ENCODE measurements around the gene TMBIM4. TPM values are rescaled to one million over a fixed set of nuclear protein-coding genes. Genes with fewer than 3 reads are reported as not detected.
A peak's percentile ranks its signal among the peaks of the same experiment; 100 is the strongest.
"Not testable (repeated sequence)": the region's sequence is repeated elsewhere in the genome, so short reads cannot be mapped to it uniquely, and the experiment has no call there.

TMBIM4 gene
- total RNA-seq, 1 experiment from 2014 or later = 151 TPM

DNA sequence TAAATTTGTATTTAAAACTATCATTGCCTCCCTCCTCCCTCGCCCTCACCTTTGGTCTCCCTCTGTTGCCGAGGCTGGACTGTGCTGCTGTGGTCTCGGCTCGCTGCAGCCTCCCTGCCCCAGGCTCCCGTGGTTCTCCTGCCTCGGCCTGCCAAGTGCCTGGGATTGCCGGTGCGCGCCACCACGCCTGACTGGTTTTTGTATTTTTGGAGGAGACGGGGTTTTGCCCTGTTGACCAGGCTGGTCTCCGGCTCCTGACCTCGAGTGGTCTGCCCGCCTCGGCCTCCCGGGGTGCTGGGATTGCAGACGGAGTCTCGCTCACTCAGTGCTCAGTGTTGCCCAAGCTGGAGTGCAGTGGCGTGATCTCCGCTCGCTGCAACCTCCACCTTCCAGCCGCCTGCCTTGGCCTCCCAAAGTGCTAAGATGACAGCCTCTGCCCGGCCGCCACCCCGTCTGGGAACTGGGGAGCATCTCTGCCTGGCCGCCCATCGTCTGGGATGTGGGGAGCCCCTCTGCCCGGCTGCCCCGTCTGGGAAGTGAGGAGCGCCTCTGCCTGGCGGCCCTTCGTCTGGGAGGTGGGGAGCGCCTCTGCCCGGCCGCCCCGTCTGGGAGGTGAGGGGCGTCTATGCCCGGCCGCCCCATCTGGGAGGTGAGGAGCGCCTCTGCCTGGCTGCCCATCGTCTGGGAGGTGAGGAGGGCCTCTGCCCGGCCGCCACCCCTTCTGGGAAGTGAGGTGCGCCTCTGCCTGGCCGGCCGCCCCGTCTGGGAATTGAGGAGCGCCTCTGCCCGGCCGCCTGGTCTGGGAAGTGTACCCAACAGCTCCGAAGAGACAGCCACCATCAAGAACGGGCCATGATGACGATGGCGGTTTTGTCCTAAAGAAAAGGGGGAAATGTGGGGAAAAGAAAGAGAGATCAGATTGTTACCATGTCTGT, 4.9 kb upstream of the TMBIM4 start:
- not testable (repeated sequence) for H3K4me2 ChIP-seq (ENCODE audit: low read depth, low read length, poor library complexity, severe bottlenecking); H3K9me3 ChIP-seq (ENCODE audit: low read length); DNase-seq; H3K36me3 ChIP-seq (ENCODE audit: insufficient read depth, low read length); H4K20me1 ChIP-seq (ENCODE audit: insufficient read depth, low read depth, low read length); H3K79me2 ChIP-seq (ENCODE audit: low read length); H2AFZ ChIP-seq (ENCODE audit: low read length); H3K9me2 ChIP-seq (replicated peaks; ENCODE audit: insufficient read depth, low read length); H3K9ac ChIP-seq (ENCODE audit: low read length); H3K4me3 ChIP-seq (ENCODE audit: low read length); H3K27me3 ChIP-seq (ENCODE audit: low read length); H3K27ac ChIP-seq (ENCODE audit: low read length); H3K4me1 ChIP-seq (ENCODE audit: low read length)

- 0 out of 2 replicates have a peak, but pooled peaks cover 3% of the 10 kb centered on the region for H3K9me3 ChIP-seq (ENCODE audit: low read length)
- H4K20me1 ChIP-seq (ENCODE audit: insufficient read depth, low read depth, low read length) = no peaks in the 10 kb centered on the region
- H3K4me1 ChIP-seq (ENCODE audit: low read length) = peaks cover 15% of the 10 kb centered on the region
- H3K9ac ChIP-seq (ENCODE audit: low read length) = no peak overlapping the region
- H3K4me3 ChIP-seq (ENCODE audit: low read length) = peak overlapping the region; percentile 79
- H3K27me3 ChIP-seq (ENCODE audit: low read length) = no peaks in the 10 kb centered on the region
- H3K27ac ChIP-seq (ENCODE audit: low read length) = no peak overlapping the region
- H3K79me2 ChIP-seq (ENCODE audit: low read length) = peaks cover 32% of the 10 kb centered on the region
- H3K4me2 ChIP-seq (ENCODE audit: low read depth, low read length, poor library complexity, severe bottlenecking) = peak overlapping the region; percentile 80
- no peaks in the 10 kb centered on the region for H3K9me2 ChIP-seq (replicated peaks; ENCODE audit: insufficient read depth, low read length)
- peaks cover 17% of the 10 kb centered on the region for H3K36me3 ChIP-seq (ENCODE audit: insufficient read depth, low read length)
- no peak overlapping the region for H2AFZ ChIP-seq (ENCODE audit: low read length)
- no peak for DNase-seq
Observed at GRCh38 chr12:66170606-66171005, 810 bp upstream of the TMBIM4 start.

GRCh38 chr12:66168410-66168809, 1.4 kb downstream of the TMBIM4 start:
- H3K4me2 ChIP-seq (ENCODE audit: low read depth, low read length, poor library complexity, severe bottlenecking) = peak overlapping the region; percentile 80
- H3K4me1 ChIP-seq (ENCODE audit: low read length) = peaks cover 15% of the 10 kb centered on the region
- 0 out of 2 replicates have a peak, but pooled peaks cover 3% of the 10 kb centered on the region for H3K9me3 ChIP-seq (ENCODE audit: low read length)
- H4K20me1 ChIP-seq (ENCODE audit: insufficient read depth, low read depth, low read length) = no peaks in the 10 kb centered on the region
- peaks cover 54% of the 10 kb centered on the region for H3K79me2 ChIP-seq (ENCODE audit: low read length)
- peaks cover 23% of the 10 kb centered on the region for H3K36me3 ChIP-seq (ENCODE audit: insufficient read depth, low read length)
- H3K4me3 ChIP-seq (ENCODE audit: low read length) = peak overlapping the region; percentile 79
- H3K9me2 ChIP-seq (replicated peaks; ENCODE audit: insufficient read depth, low read length) = no peaks in the 10 kb centered on the region
- H3K9ac ChIP-seq (ENCODE audit: low read length) = peak overlapping the region; percentile 89
- no peaks in the 10 kb centered on the region for H3K27me3 ChIP-seq (ENCODE audit: low read length)
- 0 out of 2 replicates have a peak overlapping the region, but pooled peaks have one; percentile 8 for H2AFZ ChIP-seq (ENCODE audit: low read length)
- peak overlapping the region; percentile 95 for H3K27ac ChIP-seq (ENCODE audit: low read length)
- peak; percentile 76 for DNase-seq

GRCh38 chr12:66166561-66166960, 3.2 kb downstream of the TMBIM4 start:
- H3K27ac ChIP-seq (ENCODE audit: low read length) = no peak overlapping the region
- H3K27me3 ChIP-seq (ENCODE audit: low read length) = no peaks in the 10 kb centered on the region
- no peaks in the 10 kb centered on the region for H3K9me2 ChIP-seq (replicated peaks; ENCODE audit: insufficient read depth, low read length)
- H3K36me3 ChIP-seq (ENCODE audit: insufficient read depth, low read length) = peaks cover 23% of the 10 kb centered on the region
- peaks cover 72% of the 10 kb centered on the region for H3K79me2 ChIP-seq (ENCODE audit: low read length)
- peaks cover 18% of the 10 kb centered on the region for H3K4me1 ChIP-seq (ENCODE audit: low read length)
- no peaks in the 10 kb centered on the region for H4K20me1 ChIP-seq (ENCODE audit: insufficient read depth, low read depth, low read length)
- H3K4me3 ChIP-seq (ENCODE audit: low read length) = no peak overlapping the region
- DNase-seq = no peak
- no peak overlapping the region for H3K9ac ChIP-seq (ENCODE audit: low read length)
- H2AFZ ChIP-seq (ENCODE audit: low read length) = no peak overlapping the region
- 0 out of 2 replicates have a peak, but pooled peaks cover 3% of the 10 kb centered on the region for H3K9me3 ChIP-seq (ENCODE audit: low read length)
- no peak overlapping the region for H3K4me2 ChIP-seq (ENCODE audit: low read depth, low read length, poor library complexity, severe bottlenecking)

GRCh38 chr12:66165141-66165540, 4.7 kb downstream of the TMBIM4 start:
- Histone ChIP-seq H3K79me2 (ENCODE audit: low read length) (peaks cover 81% of the 10 kb centered on the region), H3K9me3 (ENCODE audit: low read length) (0 out of 2 replicates have a peak, but pooled peaks cover 3% of the 10 kb centered on the region), H3K9me2 (replicated peaks; ENCODE audit: insufficient read depth, low read length) (no peaks in the 10 kb centered on the region), H3K36me3 (ENCODE audit: insufficient read depth, low read length) (peaks cover 25% of the 10 kb centered on the region), H2AFZ (ENCODE audit: low read length) (no peak overlapping the region), H3K27ac (ENCODE audit: low read length) (no peak overlapping the region), H3K9ac (ENCODE audit: low read length) (no peak overlapping the region), H4K20me1 (ENCODE audit: insufficient read depth, low read depth, low read length) (no peaks in the 10 kb centered on the region), H3K4me3 (ENCODE audit: low read length) (no peak overlapping the region), H3K27me3 (ENCODE audit: low read length) (no peaks in the 10 kb centered on the region), H3K4me2 (ENCODE audit: low read depth, low read length, poor library complexity, severe bottlenecking) (no peak overlapping the region), H3K4me1 (ENCODE audit: low read length) (peaks cover 15% of the 10 kb centered on the region)
- no peak for DNase-seq

DNA sequence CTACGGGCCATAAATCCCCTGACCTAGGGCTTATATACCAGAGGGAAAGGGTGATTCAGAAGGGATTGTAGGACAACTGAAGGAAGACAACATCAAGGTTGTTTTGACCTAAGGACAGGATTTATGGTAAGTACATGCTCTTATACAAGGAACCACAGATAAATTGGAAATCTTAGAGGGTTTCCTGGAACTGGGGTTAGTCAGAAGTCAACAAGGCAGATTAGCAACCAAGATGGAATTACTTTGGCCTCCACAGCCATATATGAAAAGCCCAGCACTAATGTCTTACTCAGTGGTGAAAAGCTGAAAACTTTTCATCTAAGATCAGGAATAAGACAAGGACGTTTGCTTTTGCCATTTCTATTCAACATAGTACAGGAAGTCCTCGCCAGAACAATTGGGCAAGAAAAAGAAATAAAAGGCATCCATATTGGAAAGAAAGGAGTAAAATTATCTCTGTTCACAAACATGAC, 5.4 kb downstream of the TMBIM4 start:
- no peaks in the 10 kb centered on the region for H3K27me3 ChIP-seq (ENCODE audit: low read length)
- no peak for DNase-seq
- H3K4me1 ChIP-seq (ENCODE audit: low read length) = peaks cover 15% of the 10 kb centered on the region
- no peaks in the 10 kb centered on the region for H3K9me2 ChIP-seq (replicated peaks; ENCODE audit: insufficient read depth, low read length)
- peaks cover 29% of the 10 kb centered on the region for H3K36me3 ChIP-seq (ENCODE audit: insufficient read depth, low read length)
- H3K9me3 ChIP-seq (ENCODE audit: low read length) = 0 out of 2 replicates have a peak, but pooled peaks cover 3% of the 10 kb centered on the region
- H3K9ac ChIP-seq (ENCODE audit: low read length) = no peak overlapping the region
- H3K27ac ChIP-seq (ENCODE audit: low read length) = no peak overlapping the region
- H3K4me2 ChIP-seq (ENCODE audit: low read depth, low read length, poor library complexity, severe bottlenecking) = no peak overlapping the region
- H3K79me2 ChIP-seq (ENCODE audit: low read length) = peaks cover 89% of the 10 kb centered on the region
- H4K20me1 ChIP-seq (ENCODE audit: insufficient read depth, low read depth, low read length) = no peaks in the 10 kb centered on the region
- H2AFZ ChIP-seq (ENCODE audit: low read length) = no peak overlapping the region
- no peak overlapping the region for H3K4me3 ChIP-seq (ENCODE audit: low read length)

GRCh38 chr12:66163289-66163688, 6.5 kb downstream of the TMBIM4 start:
- Histone ChIP-seq H3K36me3 (ENCODE audit: insufficient read depth, low read length) (peaks cover 29% of the 10 kb centered on the region), H3K9me2 (replicated peaks; ENCODE audit: insufficient read depth, low read length) (no peaks in the 10 kb centered on the region), H3K4me3 (ENCODE audit: low read length) (no peak overlapping the region), H3K79me2 (ENCODE audit: low read length) (peaks cover 93% of the 10 kb centered on the region), H4K20me1 (ENCODE audit: insufficient read depth, low read depth, low read length) (no peaks in the 10 kb centered on the region), H3K27ac (ENCODE audit: low read length) (no peak overlapping the region), H3K27me3 (ENCODE audit: low read length) (no peaks in the 10 kb centered on the region), H2AFZ (ENCODE audit: low read length) (no peak overlapping the region), H3K9ac (ENCODE audit: low read length) (no peak overlapping the region), H3K4me1 (ENCODE audit: low read length) (peaks cover 11% of the 10 kb centered on the region), H3K9me3 (ENCODE audit: low read length) (0 out of 2 replicates have a peak, but pooled peaks cover 3% of the 10 kb centered on the region), H3K4me2 (ENCODE audit: low read depth, low read length, poor library complexity, severe bottlenecking) (no peak overlapping the region)
- no peak for DNase-seq

DNA sequence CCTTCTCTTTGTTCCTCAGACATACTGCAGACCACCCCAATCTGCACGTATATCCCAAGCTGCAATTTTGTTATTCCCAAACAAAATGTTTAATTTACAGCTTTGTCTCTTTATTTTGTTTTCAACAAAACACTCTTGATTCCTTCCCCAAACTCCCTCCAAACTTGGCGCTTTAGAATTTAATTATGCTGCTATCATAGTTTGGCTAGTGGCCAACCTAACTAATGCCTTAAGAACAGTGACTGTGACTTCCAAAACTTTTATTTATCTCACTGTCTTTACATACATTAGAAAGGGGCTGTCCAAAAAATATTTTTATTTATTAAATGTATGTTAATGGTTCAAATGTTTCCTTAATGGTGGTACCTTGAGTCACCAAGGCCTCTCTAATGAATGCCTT, 7.1 kb downstream of the TMBIM4 start:
- Histone ChIP-seq H3K36me3 (ENCODE audit: insufficient read depth, low read length) (peaks cover 28% of the 10 kb centered on the region), H3K27ac (ENCODE audit: low read length) (no peak overlapping the region), H3K9ac (ENCODE audit: low read length) (no peak overlapping the region), H2AFZ (ENCODE audit: low read length) (no peak overlapping the region), H4K20me1 (ENCODE audit: insufficient read depth, low read depth, low read length) (no peaks in the 10 kb centered on the region), H3K4me3 (ENCODE audit: low read length) (no peak overlapping the region), H3K4me1 (ENCODE audit: low read length) (peaks cover 5% of the 10 kb centered on the region), H3K79me2 (ENCODE audit: low read length) (peaks cover 88% of the 10 kb centered on the region), H3K9me3 (ENCODE audit: low read length) (0 out of 2 replicates have a peak, but pooled peaks cover 3% of the 10 kb centered on the region), H3K4me2 (ENCODE audit: low read depth, low read length, poor library complexity, severe bottlenecking) (no peak overlapping the region), H3K27me3 (ENCODE audit: low read length) (no peaks in the 10 kb centered on the region), H3K9me2 (replicated peaks; ENCODE audit: insufficient read depth, low read length) (no peaks in the 10 kb centered on the region)
- DNase-seq = no peak

Measured in Karpas-422 (cell line).